IMR-90 (cell line): ENCODE data around the gene SSBP2. TPM values are rescaled to one million over a fixed set of nuclear protein-coding genes. Genes with fewer than 3 reads are reported as not detected.
A peak's percentile ranks its signal among the peaks of the same experiment; 100 is the strongest.

Experiments
- ATAC-seq: fragments of 200-7000 bp; cut with Tn5 transposase; 2 replicates; pipeline ENCODE4 v1.9.1; 2020; ENCODE audit warnings: low read depth, mild to moderate bottlenecking, moderate library complexity
- BruUV-seq: library from RNA; stranded (reverse); fragments of 400-500 nt; replicated peaks from 2 replicates; lab custom pipeline; 2021; lab: Mats Ljungman, UMichigan
- CTCF ChIA-PET: fragments of 300-600 bp; formaldehyde crosslinking; extraction: SDS; loops from one replicate; lab custom pipeline; 2021; ENCODE audit warnings: antibody characterized with exemption; lab: Yijun Ruan, JAX
- POLR2A ChIA-PET: fragments of 300-600 bp; sonication (Branson Sonifier 250); formaldehyde crosslinking; loops from one replicate; lab custom pipeline; 2022; ENCODE audit warnings: antibody characterized with exemption; ENCODE audit not compliant: unreplicated experiment; lab: Charles Lee
- DNase-seq: peaks from one replicate; pipeline ENCODE4 v3.0.0; 2013
- H2AFZ ChIP-seq: replicated peaks from 2 replicates; pipeline ENCODE3; 2013; ENCODE audit warnings: low read length, mild to moderate bottlenecking; ENCODE audit not compliant: poor library complexity
- H2AK5ac ChIP-seq: 2 replicates; pipeline ENCODE4 v1.6.1; 2013; ENCODE audit warnings: low read depth, low read length, inconsistent platforms
- H2AK9ac ChIP-seq: replicated peaks from 2 replicates; pipeline ENCODE3; 2013; ENCODE audit warnings: mild to moderate bottlenecking, low read depth, low read length, moderate library complexity; ENCODE audit not compliant: poor library complexity
- H2BK120ac ChIP-seq: 2 replicates; pipeline ENCODE4 v1.6.1; 2013; ENCODE audit warnings: low read depth, low read length, inconsistent platforms
- H2BK15ac ChIP-seq: 3 replicates; pipeline ENCODE4 v1.6.1; 2013; ENCODE audit warnings: low read depth, low read length, inconsistent platforms
- H2BK20ac ChIP-seq: 2 replicates; pipeline ENCODE4 v1.6.1; 2013; ENCODE audit warnings: low read depth, mild to moderate bottlenecking, inconsistent platforms, low read length, moderate library complexity
- H2BK5ac ChIP-seq: 2 replicates; pipeline ENCODE4 v1.6.1; 2013; ENCODE audit warnings: mild to moderate bottlenecking, low read depth, low read length, inconsistent platforms; ENCODE audit not compliant: poor library complexity, severe bottlenecking
- H3K14ac ChIP-seq: replicated peaks from 2 replicates; pipeline ENCODE4 v1.6.1; 2013; ENCODE audit warnings: low read depth, low read length, inconsistent platforms
- H3K18ac ChIP-seq: 2 replicates; pipeline ENCODE4 v1.6.1; 2013; ENCODE audit warnings: low read depth, low read length, control low read depth
- H3K23ac ChIP-seq: 2 replicates; pipeline ENCODE4 v1.6.1; 2013; ENCODE audit warnings: low read depth, low read length, inconsistent platforms
- H3K27ac ChIP-seq: 2 replicates; pipeline ENCODE4 v1.5.1; 2013; ENCODE audit warnings: mild to moderate bottlenecking, control low read depth, low read length; ENCODE audit not compliant: insufficient read depth
- H3K27me3 ChIP-seq: 2 replicates; pipeline ENCODE4 v1.6.1; 2013; ENCODE audit warnings: low read length; ENCODE audit not compliant: control insufficient read depth, insufficient read depth
- H3K36me3 ChIP-seq: 2 replicates; pipeline ENCODE4 v1.6.1; 2013; ENCODE audit warnings: low read length, mixed read lengths; ENCODE audit not compliant: control insufficient read depth, insufficient read depth
- H3K4ac ChIP-seq: 2 replicates; pipeline ENCODE4 v1.6.1; 2013; ENCODE audit warnings: low read depth, low read length, inconsistent platforms
- H3K4me1 ChIP-seq: 2 replicates; pipeline ENCODE4 v1.6.1; 2013; ENCODE audit warnings: low read length, mixed read lengths; ENCODE audit not compliant: control insufficient read depth, insufficient read depth
- H3K4me2 ChIP-seq: 2 replicates; pipeline ENCODE4 v1.6.1; 2013; ENCODE audit warnings: low read depth, mild to moderate bottlenecking, control low read depth, low read length, moderate library complexity
- H3K4me3 ChIP-seq: 2 replicates; pipeline ENCODE4 v1.5.1; 2013; ENCODE audit warnings: low read depth, mild to moderate bottlenecking, control low read depth, low read length, moderate library complexity; ENCODE audit not compliant: insufficient read depth
- H3K56ac ChIP-seq: 2 replicates; pipeline ENCODE4 v1.6.1; 2013; ENCODE audit warnings: low read length, inconsistent platforms; ENCODE audit not compliant: insufficient read depth; ENCODE audit errors: extremely low read depth
- H3K79me1 ChIP-seq, 2 experiments: 2 replicates each; pipeline ENCODE4 v1.6.1; 2013; ENCODE audit warnings: low read length in 2 of 2, inconsistent platforms in 1 of 2, low read depth in 1 of 2
- H3K9ac ChIP-seq: 2 replicates; pipeline ENCODE4 v1.6.1; 2013; ENCODE audit warnings: low read depth, low read length, control low read depth
- H3K9me1 ChIP-seq: 2 replicates; pipeline ENCODE4 v1.6.1; 2013; ENCODE audit warnings: low read length, inconsistent platforms; ENCODE audit not compliant: insufficient read depth
- H3K9me3 ChIP-seq: 2 replicates; pipeline ENCODE4 v1.6.1; 2013; ENCODE audit warnings: low read length; ENCODE audit not compliant: control insufficient read depth, insufficient read depth
- H4K20me1 ChIP-seq: 2 replicates; pipeline ENCODE4 v1.6.1; 2013; ENCODE audit warnings: low read length, inconsistent platforms; ENCODE audit not compliant: insufficient read depth
- H4K5ac ChIP-seq: 2 replicates; pipeline ENCODE4 v1.6.1; 2013; ENCODE audit warnings: mild to moderate bottlenecking, low read depth, low read length, control low read depth
- H4K8ac ChIP-seq, 2 experiments: 2 replicates each; pipeline ENCODE4 v1.6.1; 2013; ENCODE audit warnings: low read depth in 2 of 2, low read length in 2 of 2, control low read depth in 1 of 2, inconsistent platforms in 1 of 2
- H4K91ac ChIP-seq: 2 replicates; pipeline ENCODE4 v1.6.1; 2013; ENCODE audit warnings: low read depth, low read length, inconsistent platforms; ENCODE audit not compliant: insufficient read depth
- CHD1 ChIP-seq: IDR thresholded peaks from 2 replicates; pipeline ENCODE4 v1.6.1; 2012; ENCODE audit warnings: low read depth, low read length, improper control_type of control experiment
- CTCF ChIP-seq: conservative IDR thresholded peaks from 2 replicates; pipeline ENCODE4 v1.5.1; 2012; ENCODE audit warnings: mild to moderate bottlenecking, low read depth, low read length, improper control_type of control experiment
- FOS ChIP-seq: fragments of 150-350 bp; IDR thresholded peaks from 2 replicates; pipeline ENCODE4 v1.6.1; 2016; ENCODE audit warnings: low read depth, low read length
- NFE2L2 ChIP-seq: fragments of 150-350 bp; IDR thresholded peaks from 2 replicates; pipeline ENCODE4 v1.6.1; 2016; ENCODE audit warnings: low read depth, mild to moderate bottlenecking, low read length
- RAD21 ChIP-seq: IDR thresholded peaks from 2 replicates; pipeline ENCODE4 v1.6.1; 2012; ENCODE audit warnings: low read length, improper control_type of control experiment
- RCOR1 ChIP-seq: IDR thresholded peaks from 2 replicates; pipeline ENCODE4 v1.6.1; 2012; ENCODE audit warnings: mild to moderate bottlenecking, low read length, improper control_type of control experiment; ENCODE audit not compliant: insufficient replicate concordance
- RFX5 ChIP-seq: IDR thresholded peaks from 2 replicates; pipeline ENCODE4 v1.8.0; 2012; ENCODE audit warnings: low read depth, mild to moderate bottlenecking, low read length, moderate library complexity
- SMC3 ChIP-seq: fragments of 150-350 bp; IDR thresholded peaks from 2 replicates; pipeline ENCODE4 v1.6.1; 2016; ENCODE audit warnings: low read depth, mild to moderate bottlenecking, antibody characterized with exemption, low read length, moderate library complexity
- USF2 ChIP-seq: fragments of 150-350 bp; IDR thresholded peaks from 2 replicates; pipeline ENCODE4 v1.6.1; 2017; ENCODE audit warnings: mild to moderate bottlenecking, antibody characterized with exemption, low read length, low read depth
- WGBS, 2 experiments: methylation state at CpG; one replicate each; pipeline versions ENCODE4 v1.1.5 to v1.1.7; 2013; ENCODE audit warnings: missing lambda C conversion rate in 2 of 2; ENCODE audit not compliant: insufficient read length in 1 of 2; ENCODE audit errors: extremely low coverage in 2 of 2; 5-methylcytosine and 5-hydroxymethylcytosine counted together
- dilution Hi-C: fragments of 300-500 bp; cut with HindIII; formaldehyde crosslinking; loops from one replicate; pipeline ENCODE4 v1.14.3; 2018; ENCODE audit warnings: low sequenced_read_pairs; ENCODE audit not compliant: unreplicated experiment
- in situ Hi-C: fragments of 300-500 bp; cut with MboI; formaldehyde crosslinking; loops from 3 replicates; pipeline ENCODE4 v1.14.3; 2019; ENCODE audit warnings: low sequenced_read_pairs, inconsistent platforms, mixed read lengths
- intact Hi-C: fragments of 100-400 bp; cut with micrococcal nuclease; formaldehyde crosslinking; loops from 2 replicates; pipeline ENCODE4 v1.10.0; 2022
- polyA plus RNA-seq, 3 experiments: library from polyadenylated mRNA; depleted of rRNA; stranded (reverse); fragments of >200 nt; gene quantifications; 2 replicates each; pipeline ENCODE4 v1.2.3, GENCODE V29; 2012; ENCODE audit warnings: low replicate concordance in 1 of 3
- total RNA-seq: library from RNA; depleted of rRNA; stranded (reverse); fragments of >200 nt; gene quantifications from 2 replicates; pipeline ENCODE4 v1.2.3, GENCODE V29; 2012
- TF ChIP-seq, protein P1 (sequence below): fragments of 150-350 bp; IDR thresholded peaks from 2 replicates; pipeline ENCODE4 v1.6.1; 2016; ENCODE audit warnings: low read depth, mild to moderate bottlenecking, low read length, moderate library complexity, borderline replicate concordance

SSBP2 gene
- total and polyA plus RNA-seq, 2 of the 4 experiments (the other 2 are of a cell fraction) = 38.4 to 42.7 TPM

DNA sequence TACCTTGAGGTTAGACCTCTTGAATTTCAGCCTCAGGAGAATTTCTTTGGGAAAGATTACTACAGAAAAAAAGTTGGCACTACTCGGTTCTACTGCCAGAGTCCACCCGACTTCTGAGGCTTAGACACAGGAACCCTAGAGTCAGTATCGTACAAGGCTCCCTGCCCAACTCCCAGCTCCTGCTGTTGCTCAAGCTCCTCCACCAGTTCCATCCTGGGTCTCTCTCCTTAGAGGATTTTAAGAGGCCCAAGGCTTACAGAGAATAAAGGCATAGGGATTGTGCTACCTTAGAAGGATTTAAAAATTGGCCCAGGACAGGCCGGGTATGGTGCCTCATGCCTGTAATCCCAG is 29.0 kb upstream of the SSBP2 start:
- Histone ChIP-seq H3K9me3 (no peaks in the 10 kb centered on the region), H3K4me3 (no peak overlapping the region), H4K91ac (peak overlapping the region; percentile 31; the same call in 1 of the 2 replicates), H2BK15ac (peak overlapping the region; percentile 67; the same call in 1 of the 3 replicates), H3K79me1 (no peaks in the 10 kb centered on the region), H3K14ac (peak overlapping the region; percentile 89; the same call in 1 of the 2 replicates), H3K36me3 (no peaks in the 10 kb centered on the region), H2AFZ (peak overlapping the region; percentile 66), H3K23ac (peak overlapping the region; percentile 73; the same call in 1 of the 2 replicates), H2AK9ac (no peak overlapping the region), H4K20me1 (no peaks in the 10 kb centered on the region), H3K27me3 (no peaks in the 10 kb centered on the region), H3K9me1 (no peaks in the 10 kb centered on the region; the same call in 1 of the 2 replicates), H3K9ac (no peak overlapping the region), H3K18ac (no peak overlapping the region), H3K4me1 (peaks cover 8% of the 10 kb centered on the region), H3K4me2 (no peak overlapping the region), H3K27ac (no peak overlapping the region), H4K8ac (peak overlapping the region; percentile 46 to 88; a peak in 3 of 4 replicates), H3K56ac (no peak overlapping the region), H3K4ac (peak overlapping the region; percentile 85), H2BK120ac (0 out of 2 replicates have a peak overlapping the region, but pooled peaks have one; percentile 87), H2AK5ac (no peak overlapping the region), H2BK20ac (no peak overlapping the region), H2BK5ac (no peak overlapping the region), H4K5ac (peak overlapping the region; percentile 94)
- intact Hi-C loops (no loop called here), dilution Hi-C loops (no loop called here), in situ Hi-C loops (no loop called here)
- no TSS peak for BruUV-seq
- ATAC-seq (no peak), DNase-seq (no peak)
- ChIA-PET CTCF (interaction anchor here (1.7 kb wide), 1 partner anchor 65 kb away, joined by 3 read pairs; no protein-coding TSS in a partner anchor), POLR2A (interaction anchor here (1.5 kb wide), 1 partner anchor 28 kb away, joined by 5 read pairs; the partner anchor contains the start of gene SSBP2)
- TF ChIP-seq, protein P1, sequence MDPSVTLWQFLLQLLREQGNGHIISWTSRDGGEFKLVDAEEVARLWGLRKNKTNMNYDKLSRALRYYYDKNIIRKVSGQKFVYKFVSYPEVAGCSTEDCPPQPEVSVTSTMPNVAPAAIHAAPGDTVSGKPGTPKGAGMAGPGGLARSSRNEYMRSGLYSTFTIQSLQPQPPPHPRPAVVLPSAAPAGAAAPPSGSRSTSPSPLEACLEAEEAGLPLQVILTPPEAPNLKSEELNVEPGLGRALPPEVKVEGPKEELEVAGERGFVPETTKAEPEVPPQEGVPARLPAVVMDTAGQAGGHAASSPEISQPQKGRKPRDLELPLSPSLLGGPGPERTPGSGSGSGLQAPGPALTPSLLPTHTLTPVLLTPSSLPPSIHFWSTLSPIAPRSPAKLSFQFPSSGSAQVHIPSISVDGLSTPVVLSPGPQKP = no peak
- no peak for TF ChIP-seq USF2
- no peak for TF ChIP-seq RAD21
- TF ChIP-seq RCOR1 = no peak
- no peak for TF ChIP-seq SMC3
- TF ChIP-seq RFX5 = no peak
- TF ChIP-seq CHD1 = no peak
- TF ChIP-seq NFE2L2 = no peak
- no peak for TF ChIP-seq FOS
- TF ChIP-seq CTCF = no peak
- no CpG with 5 or more reads among the region's 4 CpGs for WGBS, 2 experiments
